ENCODE measurements around the gene TBX6. TPM values are rescaled to one million over a fixed set of nuclear protein-coding genes. Genes with fewer than 3 reads are reported as not detected.
A peak's percentile ranks its signal among the peaks of the same experiment; 100 is the strongest.

TBX6 gene
- total RNA-seq, 1 experiment from 2014 or later, result not detected

DNA sequence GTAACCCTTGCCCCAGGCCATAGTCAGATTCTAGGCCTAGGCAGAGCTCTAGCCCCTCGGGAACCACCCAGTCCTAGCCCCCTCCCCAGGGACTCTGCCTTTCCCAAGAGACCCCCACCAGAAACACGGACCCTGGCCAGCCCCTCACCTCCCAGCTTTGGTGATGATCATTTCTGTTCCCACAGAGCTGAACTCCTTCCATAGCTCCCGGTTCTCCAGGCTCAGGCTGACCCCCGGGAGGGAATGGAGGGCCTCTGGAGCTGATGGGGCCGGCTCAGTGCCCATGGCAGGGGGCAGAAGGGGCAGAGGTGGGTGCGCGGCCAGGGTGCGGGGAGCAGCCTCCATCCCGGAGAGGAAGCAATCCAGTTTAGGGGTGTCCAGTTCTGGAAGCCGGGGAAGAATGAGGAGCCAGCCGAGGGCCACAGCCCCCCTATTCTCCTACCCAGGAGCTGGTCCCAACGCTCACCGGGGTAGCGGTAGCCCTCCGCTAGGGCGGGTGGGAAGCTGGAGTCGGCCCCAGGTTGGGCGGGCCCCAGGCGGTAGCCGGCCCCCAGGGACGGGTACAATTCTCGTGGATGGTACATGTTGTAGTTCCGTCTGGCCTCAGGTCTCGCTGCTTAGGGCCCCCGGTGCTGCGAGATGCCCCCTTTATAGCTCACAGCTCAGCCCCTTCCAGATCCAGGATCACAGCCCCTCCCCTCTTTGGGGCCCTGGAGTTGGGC is 953 bp downstream of the TBX6 start:
- in situ Hi-C loops (cut with HindIII; ENCODE audit: low sequenced_read_pairs), result no loop called here
- DNase-seq (ENCODE audit: low spot score), result no peak

DNA sequence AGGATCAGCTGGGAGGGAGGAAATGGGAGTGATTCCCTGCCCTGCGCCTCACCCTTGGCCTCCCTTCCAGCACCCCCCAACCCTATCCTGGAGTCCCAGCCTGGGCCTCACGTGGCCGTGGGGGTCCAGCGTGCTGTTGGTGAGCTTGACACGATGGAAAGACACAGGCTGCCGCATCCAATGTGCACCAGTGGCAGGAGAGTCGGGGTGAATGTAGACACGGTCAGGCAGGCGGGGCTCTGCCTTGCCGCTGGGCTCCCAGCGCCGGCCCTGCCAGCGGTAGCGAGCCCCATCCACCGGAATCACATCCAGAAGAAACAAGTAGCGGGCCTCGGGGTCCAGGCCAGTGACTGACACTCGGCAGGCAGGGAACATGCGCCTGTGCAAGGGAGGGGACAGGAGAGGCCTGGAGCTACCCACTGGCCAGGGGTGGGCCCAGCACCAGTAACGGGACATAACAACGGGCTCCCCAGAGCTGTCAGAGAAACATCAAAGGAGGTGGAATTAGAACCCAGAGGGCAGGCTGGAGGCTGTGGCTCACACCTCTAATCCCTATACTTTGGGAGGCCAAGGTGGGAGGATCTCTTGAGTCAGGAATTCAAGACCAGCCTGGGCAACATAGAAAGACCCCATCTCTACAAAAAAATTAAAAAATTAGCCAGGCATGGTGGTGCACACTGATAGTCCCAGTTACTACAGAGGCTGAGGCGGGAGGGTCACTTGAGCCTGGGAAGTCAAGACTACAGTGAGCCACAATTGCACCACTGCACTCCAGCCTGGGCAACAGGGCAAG is 2.7 kb downstream of the TBX6 start:
- in situ Hi-C loops (cut with HindIII; ENCODE audit: low sequenced_read_pairs), result no loop called here
- no peak for DNase-seq (ENCODE audit: low spot score)

DNA sequence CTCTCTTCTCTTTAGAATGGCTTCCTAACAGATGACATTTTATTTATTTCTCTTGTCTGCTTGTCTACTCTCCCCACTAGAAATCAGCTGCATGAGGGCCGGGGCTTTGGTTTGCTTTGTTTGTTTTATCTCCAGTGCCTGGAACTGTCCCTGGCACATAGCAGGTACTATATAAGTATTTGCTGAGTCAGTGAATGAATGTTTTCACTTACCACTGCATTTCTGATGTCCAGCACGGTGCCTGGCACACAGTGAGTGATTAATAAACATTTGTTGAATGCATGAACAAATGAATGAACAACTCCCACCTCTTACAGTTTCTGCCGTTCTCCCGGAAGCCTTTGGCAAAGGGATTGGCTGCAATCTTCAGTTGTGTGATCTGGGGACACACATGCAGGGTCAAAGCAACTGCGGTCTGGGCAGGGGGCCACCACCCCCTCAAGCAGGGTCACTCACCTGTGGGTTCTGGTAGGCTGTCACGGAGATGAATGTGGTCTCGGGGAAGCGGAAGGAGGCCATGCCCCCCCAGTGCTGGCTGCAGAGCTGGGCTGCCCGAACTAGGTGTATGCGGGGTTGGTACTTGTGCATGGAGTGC is 3.4 kb downstream of the TBX6 start:
- in situ Hi-C loops (cut with HindIII; ENCODE audit: low sequenced_read_pairs), result no loop called here
- no peak for DNase-seq (ENCODE audit: low spot score)

DNA sequence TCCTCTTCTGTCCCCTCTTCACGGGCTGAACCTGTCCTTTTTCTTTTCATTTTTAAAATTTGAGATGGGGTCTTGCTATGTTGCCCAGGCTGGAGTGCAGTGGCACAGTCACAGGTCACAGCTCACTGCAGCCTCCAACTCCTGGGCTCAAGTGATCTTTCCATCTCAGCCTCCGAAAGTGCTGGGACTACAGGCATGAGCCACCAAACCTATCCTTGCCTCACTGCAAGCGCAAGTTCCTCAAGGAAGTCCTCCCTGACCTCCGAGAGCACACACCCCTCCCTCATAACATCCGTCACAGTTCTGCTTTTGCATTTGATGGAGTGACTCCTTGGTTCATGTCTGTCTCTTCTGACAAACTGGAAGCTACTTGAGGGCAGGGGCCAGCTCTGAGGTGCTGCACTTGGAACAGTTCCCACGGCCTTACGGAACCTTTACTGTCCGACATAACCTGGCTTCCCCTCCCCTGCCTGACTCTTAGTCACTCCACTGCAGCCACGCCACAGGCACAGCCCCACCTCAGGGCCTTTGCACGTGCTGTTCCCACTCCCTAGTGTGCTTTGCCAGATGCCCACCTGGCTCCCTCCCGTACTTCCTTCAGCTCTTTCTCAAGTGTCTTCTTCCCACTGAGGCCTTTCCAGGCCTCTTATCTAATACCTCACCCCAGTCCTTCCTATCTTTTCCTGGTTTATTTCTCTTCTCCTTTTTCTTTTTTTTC is 4.4 kb downstream of the TBX6 start:
- no peak for DNase-seq (ENCODE audit: low spot score)
- in situ Hi-C loops (cut with HindIII; ENCODE audit: low sequenced_read_pairs), result no loop called here

DNA sequence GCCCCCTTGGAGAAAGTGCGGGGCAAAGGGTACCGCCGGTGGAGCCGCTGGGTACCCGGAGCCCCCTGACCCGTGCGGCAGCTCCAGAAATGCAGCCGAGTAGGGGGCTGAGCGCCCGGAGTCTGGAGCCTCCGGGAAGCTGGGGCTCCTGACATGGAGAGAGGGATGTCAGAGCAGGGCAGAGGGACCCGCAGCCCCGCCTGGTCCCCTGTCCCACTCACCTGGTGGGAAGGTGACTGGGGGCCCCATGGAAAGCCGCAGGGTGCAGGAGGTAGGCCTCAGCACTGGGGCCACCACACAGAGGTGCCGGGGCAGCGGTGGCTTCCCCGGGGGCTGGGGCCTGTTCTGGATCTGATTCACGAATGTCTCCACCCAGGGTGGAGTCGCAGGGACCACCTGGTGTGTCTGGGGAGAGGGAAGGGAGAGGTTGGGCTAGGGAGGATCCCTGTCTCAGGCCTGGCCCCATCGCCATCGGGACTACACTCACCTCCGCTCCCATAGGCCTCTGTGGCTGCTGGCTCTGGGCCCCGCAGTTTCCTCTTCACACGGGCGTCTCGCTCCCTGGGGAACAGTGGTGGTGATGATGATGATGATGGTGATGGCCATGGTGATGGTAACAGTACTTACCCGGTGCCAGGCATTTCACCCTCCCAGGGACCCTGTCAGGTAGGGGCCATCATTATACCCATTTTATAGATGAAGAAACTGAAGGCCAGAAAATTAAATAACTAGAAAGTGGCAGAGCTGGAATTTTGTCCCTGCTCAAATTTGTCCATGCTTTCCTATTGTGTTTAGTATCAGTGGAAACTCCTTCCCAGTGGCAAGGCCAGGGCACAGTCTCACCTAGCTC is 5.2 kb downstream of the TBX6 start:
- in situ Hi-C loops (cut with HindIII; ENCODE audit: low sequenced_read_pairs), result no loop called here

DNA sequence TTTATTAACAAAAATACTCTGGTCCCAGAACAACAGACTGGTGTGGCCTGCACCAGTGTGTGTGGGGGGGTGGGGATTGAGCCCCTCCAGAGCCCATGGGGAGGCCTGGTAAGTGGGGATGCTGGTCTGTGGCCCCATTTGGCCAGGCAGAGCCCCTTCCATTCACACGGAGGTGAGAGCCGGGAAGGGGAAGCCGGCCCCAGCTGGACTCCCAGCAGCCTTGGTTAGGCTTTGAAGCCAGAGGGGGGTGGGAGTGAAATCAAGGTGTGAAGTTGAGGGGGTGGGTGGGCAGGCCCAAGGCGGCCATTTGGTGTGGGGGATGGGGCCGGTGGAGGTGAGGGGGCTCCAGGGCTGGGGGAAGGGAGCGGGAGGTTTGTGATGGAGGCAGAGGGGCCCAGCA is 5.9 kb downstream of the TBX6 start:
- DNase-seq (ENCODE audit: low spot score), result no peak
- in situ Hi-C loops (cut with HindIII; ENCODE audit: low sequenced_read_pairs), result no loop called here

More for the DNA sequence above, 5.2 kb downstream of the TBX6 start:
- no peak for DNase-seq (ENCODE audit: low spot score)

DNA sequence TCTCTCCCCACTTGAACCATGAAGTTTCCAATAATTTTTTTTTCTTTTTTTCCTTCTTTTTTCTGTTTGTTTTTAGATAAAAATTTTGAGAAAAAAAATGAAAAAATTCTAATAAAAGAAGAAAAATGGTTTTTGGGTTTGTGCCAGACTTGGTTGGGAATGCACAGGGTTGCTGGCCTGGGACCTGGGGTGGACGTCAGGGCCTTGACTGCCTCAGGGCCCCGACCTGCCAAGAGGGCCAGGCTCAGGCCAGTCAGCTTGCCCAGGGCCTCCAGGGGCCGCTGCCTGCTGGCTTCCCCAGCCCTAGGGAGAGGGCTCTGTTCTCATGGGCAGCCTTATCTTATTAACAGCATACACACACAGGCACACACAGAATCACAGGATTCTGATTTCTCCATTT is 6.5 kb downstream of the TBX6 start:
- no peak for DNase-seq (ENCODE audit: low spot score)
- in situ Hi-C loops (cut with HindIII; ENCODE audit: low sequenced_read_pairs), result no loop called here

DNA sequence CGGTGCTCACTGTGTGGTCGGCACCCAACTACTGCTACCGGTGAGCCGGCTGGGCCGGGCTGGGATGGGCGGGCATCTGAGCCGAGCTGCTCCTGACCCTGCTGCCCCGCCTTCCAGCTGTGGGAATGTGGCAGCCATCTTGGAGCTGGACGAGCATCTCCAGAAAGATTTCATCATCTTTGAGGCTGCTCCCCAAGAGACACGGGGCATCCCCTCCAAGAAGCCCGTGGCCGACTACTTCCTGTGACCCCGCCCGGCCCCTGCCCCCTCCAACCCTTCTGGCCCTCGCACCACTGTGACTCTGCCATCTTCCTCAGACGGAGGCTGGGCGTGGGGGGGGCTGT is 6.9 kb downstream of the TBX6 start:
- DNase-seq (ENCODE audit: low spot score), result no peak
- in situ Hi-C loops (cut with HindIII; ENCODE audit: low sequenced_read_pairs), result no loop called here

DNA sequence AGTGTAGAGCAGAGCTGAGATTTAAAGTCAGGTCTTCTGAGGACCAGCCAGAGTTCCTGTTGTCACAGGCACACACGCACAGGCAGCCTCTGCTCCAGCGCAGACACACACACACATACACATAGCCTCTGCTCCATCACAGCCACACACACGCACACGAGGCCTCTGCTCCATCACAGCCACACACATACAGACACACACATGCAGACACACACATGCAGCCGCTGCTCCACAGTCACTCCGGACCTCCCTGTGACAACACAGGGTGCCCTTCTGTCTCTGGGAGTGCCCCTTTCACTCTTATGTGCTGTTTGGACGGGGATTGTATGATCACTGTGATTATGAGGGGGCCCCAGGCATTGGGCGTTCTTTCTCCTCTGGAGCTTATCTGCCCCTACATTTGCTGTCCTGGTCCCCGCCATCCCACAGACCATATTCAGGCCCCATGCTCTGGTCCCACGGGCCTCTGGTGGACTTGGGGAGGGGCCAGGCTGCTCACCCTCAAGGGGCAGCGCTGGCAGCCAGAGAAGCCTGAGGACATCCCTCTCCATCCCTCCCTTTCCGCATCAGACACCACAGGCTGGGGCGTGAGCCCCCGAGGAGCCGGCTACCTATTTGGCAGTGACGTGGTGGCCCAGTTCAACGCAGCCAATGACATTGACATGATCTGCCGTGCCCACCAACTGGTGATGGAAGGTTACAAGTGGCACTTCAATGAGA is 7.5 kb downstream of the TBX6 start:
- in situ Hi-C loops (cut with HindIII; ENCODE audit: low sequenced_read_pairs), result no loop called here
- no peak for DNase-seq (ENCODE audit: low spot score)

DNA sequence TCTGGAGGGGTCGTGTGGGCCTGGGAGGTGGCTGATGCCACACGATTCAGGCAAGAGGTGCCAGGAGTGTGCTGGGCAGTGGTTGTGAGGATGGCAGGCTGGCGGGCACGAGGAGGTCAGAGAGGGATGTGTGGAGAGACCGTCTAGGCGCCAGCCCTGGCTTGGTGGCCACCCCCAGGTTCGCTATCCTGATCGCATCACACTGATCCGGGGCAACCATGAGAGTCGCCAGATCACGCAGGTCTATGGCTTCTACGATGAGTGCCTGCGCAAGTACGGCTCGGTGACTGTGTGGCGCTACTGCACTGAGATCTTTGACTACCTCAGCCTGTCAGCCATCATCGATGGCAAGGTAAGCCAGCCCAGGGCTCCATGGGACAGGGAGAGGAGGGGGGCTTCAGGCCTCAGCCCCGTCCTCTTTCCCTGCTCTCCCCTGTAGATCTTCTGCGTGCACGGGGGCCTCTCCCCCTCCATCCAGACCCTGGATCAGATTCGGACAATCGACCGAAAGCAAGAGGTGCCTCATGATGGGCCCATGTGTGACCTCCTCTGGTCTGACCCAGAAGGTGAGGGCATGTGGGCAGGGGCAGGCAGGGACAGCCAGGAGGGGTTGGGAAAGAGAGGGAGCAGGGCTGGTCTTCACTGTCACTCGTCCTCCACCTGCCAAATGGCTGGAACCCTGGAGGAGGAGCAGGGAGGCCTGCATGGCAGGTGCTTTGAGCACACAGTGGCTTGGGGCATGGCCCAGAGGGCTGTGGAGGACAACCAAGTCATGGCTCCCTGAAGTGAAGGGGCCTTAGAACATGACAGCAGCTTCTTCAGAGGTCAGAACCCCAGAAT is 8.3 kb downstream of the TBX6 start:
- no peak for DNase-seq (ENCODE audit: low spot score)
- in situ Hi-C loops (cut with HindIII; ENCODE audit: low sequenced_read_pairs), result no loop called here

DNA sequence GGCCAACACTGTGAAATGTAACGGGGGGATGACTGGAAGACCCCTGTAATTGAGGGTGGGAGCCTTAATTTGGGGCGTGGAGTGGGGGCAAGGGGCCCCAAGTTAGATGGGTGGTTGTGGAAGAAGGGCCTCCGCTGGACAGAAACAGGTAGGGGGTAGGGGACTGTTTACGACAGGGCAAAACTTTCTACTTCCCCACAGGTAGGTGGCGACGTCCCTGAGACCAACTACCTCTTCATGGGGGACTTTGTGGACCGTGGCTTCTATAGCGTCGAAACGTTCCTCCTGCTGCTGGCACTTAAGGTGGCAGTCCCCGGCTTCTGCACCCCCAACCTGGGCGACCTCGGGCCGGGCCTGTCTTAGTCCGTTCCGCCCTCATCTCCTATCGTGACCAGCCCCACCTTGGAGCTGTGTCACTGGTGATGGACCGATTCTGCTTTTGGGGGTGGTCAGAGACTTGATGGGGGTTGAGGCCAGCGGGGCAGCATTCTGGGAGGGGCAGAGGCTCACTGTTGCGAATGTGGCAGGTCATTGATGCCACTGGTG is 9.1 kb downstream of the TBX6 start:
- no peak for DNase-seq (ENCODE audit: low spot score)
- in situ Hi-C loops (cut with HindIII; ENCODE audit: low sequenced_read_pairs), result no loop called here

DNA sequence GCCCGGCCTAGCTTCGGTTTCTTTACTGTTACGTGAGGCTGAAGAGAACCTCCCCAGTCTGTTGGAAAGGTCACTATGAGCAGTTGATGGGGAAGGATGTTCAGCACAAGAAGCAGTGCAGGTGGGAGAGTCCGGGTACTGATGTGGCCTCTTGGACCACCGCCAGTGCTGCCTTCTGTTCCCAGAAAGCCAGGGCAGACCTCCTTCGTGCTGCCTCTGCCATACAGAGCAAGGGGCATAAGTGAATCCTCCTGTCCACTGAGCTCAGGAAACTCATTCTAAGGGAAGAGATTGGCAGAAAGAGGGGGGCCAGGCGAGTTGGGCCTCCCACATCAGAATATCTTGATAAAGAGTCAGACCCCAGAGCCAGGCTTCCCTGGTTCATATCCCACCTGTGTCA is 12.2 kb downstream of the TBX6 start:
- DNase-seq (ENCODE audit: low spot score), result peak; percentile 63
- in situ Hi-C loops (cut with HindIII; ENCODE audit: low sequenced_read_pairs), result loop anchor here (5.0 kb wide), 1 partner anchor 38 kb away; no protein-coding TSS in a partner anchor

DNA sequence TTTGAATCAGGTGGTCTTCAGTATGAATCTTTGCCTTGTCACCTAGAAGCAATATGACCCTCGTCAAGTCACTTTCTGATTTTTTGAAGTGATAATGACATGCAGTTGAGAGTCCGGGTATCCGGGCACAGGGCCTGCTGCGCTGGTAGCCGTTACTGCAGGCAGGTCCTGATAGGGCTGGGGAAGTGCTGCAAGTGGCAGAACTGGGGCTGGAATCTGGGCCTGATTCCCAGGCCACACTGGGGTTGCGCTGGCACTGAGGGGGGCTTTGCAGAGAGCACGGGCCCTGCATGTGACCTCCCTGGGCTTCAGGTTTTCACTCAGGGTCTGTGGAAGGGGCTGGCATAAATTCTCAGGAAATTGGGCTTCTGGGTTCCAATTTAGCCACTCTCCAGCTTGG is 13.0 kb downstream of the TBX6 start:
- no peak for DNase-seq (ENCODE audit: low spot score)
- in situ Hi-C loops (cut with HindIII; ENCODE audit: low sequenced_read_pairs), result loop anchor here (5.0 kb wide), 1 partner anchor 39 kb away; no protein-coding TSS in a partner anchor

DNA sequence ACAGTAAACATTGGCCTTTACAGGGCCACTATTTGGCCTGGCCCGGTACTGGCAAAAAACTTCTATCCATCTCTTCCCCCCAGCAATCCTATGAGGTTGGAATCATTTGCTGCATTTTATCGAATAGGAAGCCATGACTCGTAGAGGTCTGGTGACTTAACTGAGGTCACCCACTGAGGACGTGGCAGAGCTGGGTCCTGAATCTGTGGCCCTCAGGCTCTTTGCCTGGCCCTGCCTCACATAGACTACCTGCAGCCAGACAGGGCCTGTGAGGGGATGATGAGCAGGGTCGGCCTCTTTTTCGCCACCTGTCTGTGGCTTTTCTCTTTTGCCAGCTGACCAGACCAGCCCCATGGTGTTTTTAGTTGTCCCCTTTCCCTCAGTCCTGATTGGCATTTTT is 14.1 kb downstream of the TBX6 start:
- in situ Hi-C loops (cut with HindIII; ENCODE audit: low sequenced_read_pairs), result loop anchor here (5.0 kb wide), 1 partner anchor 40 kb away; no protein-coding TSS in a partner anchor
- no peak for DNase-seq (ENCODE audit: low spot score)

DNA sequence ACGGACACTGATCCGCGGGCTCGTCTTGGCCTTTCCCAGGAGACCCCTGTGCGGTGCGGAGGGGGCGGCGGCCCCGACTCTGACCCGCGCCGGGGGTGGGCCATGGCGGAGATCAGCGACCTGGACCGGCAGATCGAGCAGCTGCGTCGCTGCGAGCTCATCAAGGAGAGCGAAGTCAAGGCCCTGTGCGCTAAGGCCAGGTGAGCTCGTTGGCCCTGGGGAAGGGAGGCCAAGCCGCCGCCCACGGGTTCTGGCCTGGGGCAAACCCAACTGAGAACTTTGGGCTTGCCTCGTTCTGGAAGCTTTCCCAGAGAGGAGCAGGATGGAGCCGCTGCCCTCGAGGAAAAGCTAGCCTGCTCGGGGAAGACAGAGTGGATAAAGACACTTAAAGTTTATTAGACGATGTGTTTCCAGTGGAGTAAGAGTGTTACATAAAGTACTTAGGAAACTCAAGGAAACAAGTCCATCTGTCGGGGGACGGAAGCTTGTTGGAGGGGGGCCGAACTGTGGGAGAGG is 15.4 kb downstream of the TBX6 start:
- in situ Hi-C loops (cut with HindIII; ENCODE audit: low sequenced_read_pairs), result loop anchor here (5.0 kb wide), 1 partner anchor 41 kb away; no protein-coding TSS in a partner anchor
- no peak for DNase-seq (ENCODE audit: low spot score)

DNA sequence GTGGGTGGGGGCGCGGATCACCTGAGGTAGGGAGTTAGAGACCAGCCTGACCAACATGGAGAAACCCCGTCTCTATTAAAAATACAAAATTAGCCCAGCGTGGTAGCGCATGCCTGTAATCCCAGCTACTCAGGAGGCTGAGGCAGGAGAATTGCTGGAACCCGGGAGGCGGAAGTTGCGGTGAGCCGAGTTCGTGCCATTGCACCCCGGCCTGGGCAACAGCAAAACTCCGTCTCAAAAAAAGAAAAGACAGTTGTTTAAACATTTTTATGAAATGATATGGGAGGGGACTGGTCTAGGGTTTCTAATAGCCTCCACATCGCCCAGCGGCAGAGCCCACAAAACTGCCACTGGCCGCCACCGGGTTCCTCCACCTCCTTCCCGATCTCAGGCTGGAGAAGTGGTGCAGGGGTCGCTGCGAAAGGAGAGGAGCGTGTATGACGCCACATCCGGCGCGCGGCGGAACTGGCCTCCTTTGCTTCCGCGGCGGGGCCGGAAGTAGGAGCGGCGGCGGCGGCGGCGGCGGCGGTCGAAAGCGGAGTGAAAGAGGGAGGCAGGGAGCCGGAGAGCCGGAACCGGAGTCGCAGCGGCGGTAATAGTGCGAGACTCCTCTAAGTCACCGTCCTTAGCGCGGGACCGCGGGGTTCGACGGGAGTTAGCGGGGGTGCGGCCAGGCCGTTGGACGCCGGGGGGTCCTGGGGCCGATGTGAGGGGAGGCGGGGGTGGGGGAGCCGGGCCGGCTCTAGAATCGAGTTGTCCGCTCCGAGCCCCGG is 16.0 kb downstream of the TBX6 start, which contains the start of gene PPP4C:
PPP4C (plus strand) TSS at position 492 of the 773 bp plus-strand sequence. CDS start 384 bp downstream, outside the sequence.
- peak; percentile 89 for DNase-seq (ENCODE audit: low spot score)
- in situ Hi-C loops (cut with HindIII; ENCODE audit: low sequenced_read_pairs), result loop anchor here (5.0 kb wide), 1 partner anchor 42 kb away; no protein-coding TSS in a partner anchor
